HG03135 (cell line): ENCODE data around the gene GNE.
"Not testable (repeated sequence)": the region's sequence is repeated elsewhere in the genome, so short reads cannot be mapped to it uniquely, and the experiment has no call there.

Experiments used
- ATAC-seq: cut with Tn5 transposase; IDR thresholded peaks from one replicate; pipeline ENCODE4 v1.9.1; 2021; ENCODE audit warnings: mild to moderate bottlenecking, moderate library complexity; ENCODE audit not compliant: unreplicated experiment

Gene GNE

GRCh38 chr9:36268007-36268427, 9.8 kb upstream of the GNE start:
- ATAC-seq, result no peak

DNA sequence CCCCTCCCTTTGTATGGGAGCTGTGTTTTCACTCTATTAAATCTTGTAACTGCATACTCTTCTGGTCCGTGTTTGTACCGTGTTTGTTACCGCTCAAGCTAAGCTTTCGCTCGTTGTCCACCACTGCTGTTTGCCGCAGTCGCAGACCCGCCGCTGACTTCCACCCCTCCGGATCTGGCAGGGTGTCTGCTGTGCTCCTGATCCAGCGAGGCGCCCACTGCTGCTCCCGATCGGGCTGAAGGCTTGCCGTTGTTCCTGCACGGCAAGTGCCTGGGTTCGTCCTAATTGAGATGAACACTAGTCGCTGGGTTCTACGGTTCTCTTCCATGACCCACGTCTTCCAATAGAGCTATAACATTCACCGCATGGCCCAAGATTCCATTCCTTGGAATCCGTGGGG, 6.6 kb upstream of the GNE start:
- ATAC-seq, result no peak

GRCh38 chr9:36263683-36264082, 5.4 kb upstream of the GNE start:
- ATAC-seq, result no peak

GRCh38 chr9:36258996-36259533, 817 bp upstream of the GNE start:
- no peak for ATAC-seq

GRCh38 chr9:36251428-36251827, 6.8 kb downstream of the GNE start:
- no peak for ATAC-seq

- ATAC-seq, result no peak
Observed at GRCh38 chr9:36250079-36250478, 8.2 kb downstream of the GNE start.

DNA sequence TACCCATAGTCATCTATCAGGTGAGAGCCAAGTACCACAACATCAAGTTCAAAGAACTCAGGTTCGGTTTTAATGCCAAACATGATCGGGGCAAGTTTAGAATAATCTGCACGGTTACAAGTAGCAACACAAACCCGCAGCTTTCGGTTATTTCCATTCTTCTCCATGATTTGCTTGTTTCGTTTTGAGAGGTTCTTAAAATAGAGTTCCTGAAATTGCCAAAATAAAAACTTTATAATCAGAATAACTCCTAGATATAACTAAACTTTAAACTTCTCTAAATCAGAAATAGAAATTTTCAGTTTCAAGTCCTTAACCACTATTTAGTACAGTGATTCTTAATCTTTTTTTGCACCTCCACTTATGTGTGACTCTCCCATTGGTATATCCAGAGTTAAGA, 9.1 kb downstream of the GNE start:
- no peak for ATAC-seq

DNA sequence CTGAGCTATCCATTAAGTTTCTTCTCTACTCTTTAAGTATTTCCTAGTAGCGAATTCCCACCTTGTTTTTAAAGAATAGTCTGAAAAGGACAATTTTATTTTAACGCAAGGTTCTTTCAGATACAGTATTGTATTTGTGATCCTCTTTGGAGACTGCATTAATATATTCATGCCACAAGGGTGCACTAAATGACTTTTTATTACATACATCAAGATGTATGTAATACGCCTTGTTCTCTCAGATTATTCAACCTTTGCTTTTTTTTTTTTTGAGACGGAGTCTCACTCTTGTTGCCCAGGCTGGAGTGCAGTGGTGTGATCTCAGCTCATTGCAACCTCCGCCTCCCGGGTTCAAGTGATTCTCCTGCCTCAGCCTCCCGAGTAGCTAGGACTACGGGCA, 10.2 kb downstream of the GNE start:
- ATAC-seq, result not testable (repeated sequence)

DNA sequence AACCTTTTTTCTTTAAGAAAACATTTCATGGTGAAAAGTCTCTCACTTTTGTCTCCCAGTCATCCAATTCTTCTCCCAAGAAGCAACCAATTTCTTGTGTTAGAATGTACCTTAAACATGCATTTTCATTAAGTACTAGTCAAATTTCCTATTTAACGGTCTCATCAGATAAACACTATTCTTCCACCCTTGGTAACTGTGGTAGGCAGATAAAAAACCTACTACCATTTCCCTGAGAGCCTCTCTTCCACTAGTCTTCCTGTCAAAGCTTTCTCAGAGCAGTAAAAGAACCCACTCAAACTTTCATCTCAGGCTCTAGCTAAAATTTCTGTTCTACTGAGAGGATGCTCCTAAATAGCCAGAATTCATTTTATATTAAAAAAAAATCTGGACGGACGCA, 10.9 kb downstream of the GNE start:
- ATAC-seq, result no peak

DNA sequence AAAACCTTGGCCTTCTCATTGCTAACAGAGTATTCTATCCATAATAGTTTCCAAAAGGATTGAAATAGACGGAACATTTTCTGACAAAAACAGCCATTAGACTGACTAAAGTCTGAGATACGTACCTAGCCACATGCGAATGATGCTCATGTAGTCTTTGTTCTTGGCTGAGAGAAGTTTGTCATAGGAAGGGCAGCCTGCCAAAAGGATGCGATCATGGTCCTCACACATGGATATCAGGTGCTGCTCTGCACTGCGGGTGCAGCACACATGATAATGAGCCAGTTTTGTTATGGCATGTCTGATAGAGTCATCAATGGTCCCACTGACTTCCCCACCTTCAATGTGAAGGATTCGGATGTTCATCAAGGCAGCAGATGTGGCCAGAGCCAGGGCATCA, 12.3 kb downstream of the GNE start:
- no peak for ATAC-seq

GRCh38 chr9:36239675-36240074, 18.6 kb downstream of the GNE start:
- not testable (repeated sequence) for ATAC-seq

- ATAC-seq, result not testable (repeated sequence)
Observed at GRCh38 chr9:36239205-36239604, 19.0 kb downstream of the GNE start.

DNA sequence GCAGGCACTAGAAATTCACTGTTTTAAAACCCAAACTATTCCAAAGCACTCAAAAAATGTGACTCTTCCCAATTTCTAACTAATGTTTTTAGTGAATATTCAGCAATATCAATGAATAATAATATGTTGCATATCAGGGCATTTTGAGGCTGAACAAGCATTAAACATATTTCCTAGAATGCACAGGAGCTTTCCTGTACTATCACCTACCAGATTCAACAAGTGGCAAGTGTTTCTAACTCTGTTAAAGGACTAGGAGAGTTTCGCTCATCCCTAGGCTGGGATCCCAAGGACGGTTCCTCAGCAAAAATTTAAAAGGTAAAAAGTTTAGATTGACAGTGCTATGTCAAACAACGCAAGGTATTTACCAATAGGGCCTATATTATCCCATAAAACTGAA, 21.0 kb downstream of the GNE start:
- ATAC-seq, result no peak

DNA sequence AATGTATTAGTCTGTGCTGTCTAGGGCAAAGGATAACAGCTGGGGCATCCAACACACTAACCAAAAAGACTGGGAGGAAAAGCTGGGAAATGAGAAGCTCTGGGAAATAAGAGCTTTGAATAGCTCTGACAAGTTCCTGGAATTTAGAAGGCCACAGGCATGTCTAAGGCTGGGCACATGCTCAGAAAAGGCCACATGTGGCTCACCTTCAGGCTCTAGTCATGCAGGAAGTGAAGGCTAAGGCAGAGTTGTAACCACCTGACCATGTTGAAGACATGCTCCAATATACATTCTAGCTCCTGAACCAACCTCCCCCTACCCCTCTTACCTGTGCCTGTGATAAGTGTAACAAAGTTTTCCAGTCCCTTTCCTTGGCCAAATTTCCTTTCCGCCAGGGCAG, 35.8 kb downstream of the GNE start:
- ATAC-seq, result no peak

DNA sequence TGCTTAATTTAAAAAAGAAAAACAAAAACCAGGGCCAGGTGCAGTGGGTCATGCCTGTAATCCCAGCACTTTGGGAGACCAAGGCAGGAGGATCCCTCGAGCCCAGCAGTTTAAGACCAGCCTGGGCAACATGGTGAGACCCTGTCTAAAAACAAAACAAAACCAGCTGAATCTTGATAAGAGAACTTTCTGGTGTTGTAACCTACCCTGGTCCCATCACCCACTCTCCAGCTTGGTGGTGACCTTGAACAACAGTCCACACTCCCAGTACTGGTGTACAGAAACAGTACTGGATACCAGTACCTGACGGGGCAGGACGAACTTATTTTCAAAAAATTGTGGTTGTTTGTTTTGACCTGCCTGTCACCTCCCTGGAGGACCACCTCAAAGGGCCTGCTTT, 36.6 kb downstream of the GNE start:
- ATAC-seq, result no peak

DNA sequence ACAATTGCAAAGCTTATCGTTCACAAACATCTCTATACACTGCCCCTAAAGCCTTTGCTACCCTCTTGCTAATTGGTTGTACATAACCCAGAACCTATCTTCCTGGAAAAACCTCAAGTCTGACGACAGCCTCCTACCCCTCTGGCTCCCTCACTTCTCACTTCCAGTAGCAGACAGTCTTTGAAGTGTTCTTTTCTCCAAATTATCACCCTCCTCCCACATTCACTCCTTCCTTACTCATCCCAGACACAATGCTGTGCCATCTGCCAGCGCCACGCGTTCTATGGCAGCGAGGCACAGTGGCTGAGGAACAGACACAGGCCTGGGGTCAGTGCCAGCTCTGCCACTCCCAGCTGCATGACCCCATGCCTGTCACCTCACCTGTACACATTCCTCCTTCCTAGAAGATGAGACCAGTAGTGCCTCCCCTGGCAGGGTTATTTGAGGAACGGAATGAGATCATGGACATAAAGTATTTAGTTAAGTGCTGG, 39.8 kb downstream of the GNE start:
- no peak for ATAC-seq

DNA sequence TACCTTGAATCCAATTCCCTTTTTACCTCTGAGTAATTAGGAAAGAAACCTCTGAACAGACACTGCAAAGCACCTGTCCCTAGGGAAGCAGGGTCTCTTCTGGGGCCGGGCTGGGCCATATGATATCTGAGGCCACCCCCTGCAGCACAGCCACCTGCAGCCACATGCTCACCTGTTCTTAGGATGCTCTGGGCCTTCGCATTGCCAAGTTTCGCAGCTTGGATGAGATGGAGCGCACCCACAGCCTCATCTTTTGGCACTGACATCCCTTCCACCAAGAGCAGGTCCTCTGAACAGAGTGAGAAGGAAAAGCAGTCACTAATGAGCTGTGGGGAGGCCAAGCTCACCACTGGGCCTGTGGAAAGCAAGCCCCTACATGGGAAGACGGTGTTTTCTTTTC, 40.2 kb downstream of the GNE start:
- no peak for ATAC-seq

DNA sequence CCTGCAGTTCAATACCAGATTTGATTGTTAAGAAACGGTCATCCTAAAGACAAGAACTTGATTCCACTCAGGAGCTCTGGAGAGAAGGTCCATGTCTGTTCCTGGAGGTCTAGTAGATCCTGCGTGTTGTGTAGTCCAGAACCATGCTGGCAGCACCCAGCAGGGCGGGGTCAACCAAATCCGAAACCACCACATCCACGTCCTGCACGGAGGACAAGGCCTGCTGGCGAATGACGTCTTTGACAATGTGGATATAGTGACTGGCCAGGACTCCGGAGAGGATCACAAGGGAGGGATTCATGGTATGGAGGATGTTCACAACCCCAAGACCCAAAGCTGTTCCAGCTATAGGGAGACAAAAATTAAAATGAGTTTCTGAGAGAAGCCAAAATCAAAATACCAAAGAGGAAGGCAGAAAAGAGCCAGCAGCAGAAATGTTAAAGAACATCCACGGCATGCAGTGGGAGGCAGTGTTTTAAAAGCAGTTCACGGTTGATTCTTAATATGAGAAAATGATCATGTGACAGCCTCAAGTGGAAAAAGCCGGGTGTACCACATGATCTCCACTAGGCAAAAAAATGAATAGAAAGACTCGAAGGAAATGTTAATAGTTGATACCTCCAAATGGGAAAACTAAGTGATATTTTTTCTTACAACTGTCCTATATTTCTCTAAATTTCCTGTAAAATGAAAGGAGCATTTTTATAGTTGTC, 40.8 kb downstream of the GNE start:
- ATAC-seq, result no peak

DNA sequence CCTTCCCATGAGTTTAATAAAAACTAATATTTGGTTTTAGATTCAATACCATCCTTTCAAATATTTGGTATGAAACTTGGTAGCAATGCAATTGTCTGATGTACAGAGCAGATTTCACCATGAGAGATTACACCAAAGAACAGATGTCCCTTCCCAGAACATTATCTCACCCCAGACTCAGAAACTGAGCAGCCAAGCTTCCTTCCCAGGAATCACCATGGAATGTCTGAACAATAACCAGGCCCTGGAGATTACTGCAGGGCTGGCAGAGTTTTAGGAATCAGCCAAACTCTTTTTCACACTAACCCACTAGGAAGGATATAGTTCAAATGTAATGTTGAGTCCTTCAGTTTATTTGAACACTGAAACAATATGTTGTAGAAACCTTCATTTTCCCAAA, 43.7 kb downstream of the GNE start:
- no peak for ATAC-seq

DNA sequence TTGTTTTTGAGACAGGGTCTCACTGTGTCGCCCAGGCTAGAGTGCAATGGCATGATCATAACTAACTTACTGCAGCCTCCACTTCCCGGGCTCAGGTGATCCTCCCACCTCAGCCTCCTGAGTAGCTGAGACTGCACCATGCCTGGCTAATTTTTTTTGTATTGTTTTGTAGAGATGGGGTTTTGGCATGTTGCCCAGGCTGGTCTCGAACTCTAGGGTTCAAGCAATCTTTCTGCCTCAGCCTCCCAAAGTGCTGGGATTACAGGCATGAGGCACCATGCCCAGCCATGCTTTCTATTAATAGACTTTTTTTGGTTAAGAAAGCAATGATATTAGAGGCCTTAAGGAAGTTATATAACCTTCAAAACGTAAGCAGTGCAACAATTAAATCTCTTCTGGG, 44.3 kb downstream of the GNE start:
- ATAC-seq, result no peak

DNA sequence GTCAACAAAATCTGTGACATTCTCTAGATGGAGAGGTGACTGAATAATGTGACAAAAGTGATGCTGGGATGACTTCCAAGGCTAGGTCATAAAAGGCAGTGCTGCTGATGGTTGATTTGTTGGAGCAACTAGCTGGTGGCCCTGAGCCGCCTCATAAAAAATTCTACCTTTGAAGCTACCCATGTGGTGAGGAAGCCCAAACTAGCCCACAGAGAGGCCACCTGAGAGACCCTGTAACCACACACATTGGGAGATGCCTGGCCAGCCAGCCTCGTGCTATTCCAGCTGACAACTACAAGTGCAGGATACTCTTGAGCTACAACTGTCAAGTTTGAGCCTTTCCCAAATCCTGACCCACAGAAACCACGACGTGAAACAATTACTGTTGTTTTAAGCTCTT, 44.9 kb downstream of the GNE start:
- ATAC-seq, result no peak

- ATAC-seq, result no peak
Observed at GRCh38 chr9:36211510-36211909, 46.7 kb downstream of the GNE start.

- no peak for ATAC-seq
Observed at GRCh38 chr9:36210722-36211121, 47.5 kb downstream of the GNE start.
